KOPT-K1 (cell line): ENCODE data around the gene TOP3B.
"Not testable (repeated sequence)": the region's sequence is repeated elsewhere in the genome, so short reads cannot be mapped to it uniquely, and the experiment has no call there.

Experiments used
- H3K27ac ChIP-seq: fragments of 200-600 bp; sonication (generic); 2 replicates; pipeline ENCODE4 v1.5.1; 2016; ENCODE audit warnings: antibody characterized with exemption, mild to moderate bottlenecking, low read depth, low read length; ENCODE audit not compliant: poor library complexity, severe bottlenecking
- H3K36me3 ChIP-seq: fragments of 200-600 bp; sonication (generic); 2 replicates; pipeline ENCODE4 v1.5.1; 2017; ENCODE audit warnings: antibody characterized with exemption, mild to moderate bottlenecking, low read length, moderate library complexity; ENCODE audit not compliant: insufficient read depth
- H3K9me3 ChIP-seq: fragments of 200-600 bp; sonication (generic); 2 replicates; pipeline ENCODE4 v1.5.1; 2017; ENCODE audit warnings: antibody characterized with exemption, low read length, mild to moderate bottlenecking; ENCODE audit not compliant: insufficient read depth, poor library complexity, severe bottlenecking

The TOP3B gene

DNA sequence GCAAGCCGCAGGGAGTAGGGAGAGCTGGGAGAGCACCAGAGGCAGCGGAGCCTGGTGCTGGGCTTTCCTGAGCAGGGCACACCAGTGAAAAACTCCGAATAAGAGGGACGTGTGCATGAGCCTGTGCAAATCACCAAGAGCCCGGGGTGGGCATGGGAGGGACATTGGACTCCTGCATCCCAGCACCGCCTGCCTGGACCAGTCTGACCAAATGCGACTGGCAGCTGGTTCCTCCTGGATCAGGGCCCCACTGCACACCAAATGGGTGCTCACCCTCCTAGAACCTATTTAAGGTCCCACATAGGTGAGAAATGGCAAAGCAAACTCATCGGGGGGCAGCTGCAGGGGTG lies 33.0 kb downstream of the TOP3B start:
- Histone ChIP-seq H3K27ac (no peak overlapping the region), H3K36me3 (peaks cover 17% of the 10 kb centered on the region; the same call in 1 of the 2 replicates), H3K9me3 (no peaks in the 10 kb centered on the region)

- no peak overlapping the region for H3K27ac ChIP-seq
- H3K36me3 ChIP-seq = peaks cover 22% of the 10 kb centered on the region; the same call in 1 of the 2 replicates
- no peaks in the 10 kb centered on the region for H3K9me3 ChIP-seq
These were observed 33.6 kb downstream of the TOP3B start for GRCh38 chr22:21948824-21949568.

- no peak overlapping the region for H3K27ac ChIP-seq
- peaks cover 23% of the 10 kb centered on the region; the same call in 1 of the 2 replicates for H3K36me3 ChIP-seq
- no peaks in the 10 kb centered on the region for H3K9me3 ChIP-seq
These were observed 34.2 kb downstream of the TOP3B start for GRCh38 chr22:21948390-21948789.

GRCh38 chr22:21947040-21948014 lies 35.3 kb downstream of the TOP3B start:
- Histone ChIP-seq H3K36me3 (peaks cover 23% of the 10 kb centered on the region; the same call in 1 of the 2 replicates), H3K9me3 (no peaks in the 10 kb centered on the region), H3K27ac (no peak overlapping the region)

DNA sequence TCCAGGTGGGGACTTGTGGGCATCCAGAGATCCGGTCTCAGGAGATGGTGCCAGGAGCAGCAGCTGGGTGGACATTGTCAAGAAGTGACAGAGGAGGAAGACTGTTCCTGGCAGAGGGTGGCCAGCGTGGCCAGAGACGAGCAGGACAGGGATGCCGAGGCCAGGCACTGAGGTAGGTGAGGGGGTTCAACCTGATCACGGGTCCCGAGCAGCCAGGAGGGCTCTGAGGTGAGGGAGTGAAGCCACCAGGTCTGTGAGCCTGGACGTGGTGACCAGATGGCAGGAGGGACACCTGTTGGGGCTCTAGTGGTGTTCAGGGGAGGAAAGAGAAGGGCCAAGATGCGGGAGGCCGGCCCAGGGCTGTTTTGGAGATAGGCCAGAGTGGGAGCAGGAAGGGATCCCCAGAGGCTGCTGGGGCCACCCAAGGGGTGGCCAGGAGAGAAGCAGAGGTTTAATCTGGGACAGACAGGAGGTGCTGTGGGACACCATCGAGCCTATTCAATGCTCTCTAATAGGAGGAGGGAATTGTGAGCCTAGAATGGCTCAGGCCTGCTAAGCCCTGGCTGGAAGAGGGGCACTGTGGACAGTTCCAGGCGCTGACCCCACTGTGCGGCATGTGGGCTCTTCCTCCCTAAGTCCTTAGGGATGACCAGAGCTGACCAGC lies 36.2 kb downstream of the TOP3B start:
- no peaks in the 10 kb centered on the region for H3K9me3 ChIP-seq
- peaks cover 23% of the 10 kb centered on the region; the same call in 1 of the 2 replicates for H3K36me3 ChIP-seq
- H3K27ac ChIP-seq = no peak overlapping the region

- Histone ChIP-seq H3K9me3 (no peaks in the 10 kb centered on the region), H3K27ac (no peak overlapping the region), H3K36me3 (peaks cover 23% of the 10 kb centered on the region; the same call in 1 of the 2 replicates)
These were observed 36.9 kb downstream of the TOP3B start for GRCh38 chr22:21945453-21946261.

DNA sequence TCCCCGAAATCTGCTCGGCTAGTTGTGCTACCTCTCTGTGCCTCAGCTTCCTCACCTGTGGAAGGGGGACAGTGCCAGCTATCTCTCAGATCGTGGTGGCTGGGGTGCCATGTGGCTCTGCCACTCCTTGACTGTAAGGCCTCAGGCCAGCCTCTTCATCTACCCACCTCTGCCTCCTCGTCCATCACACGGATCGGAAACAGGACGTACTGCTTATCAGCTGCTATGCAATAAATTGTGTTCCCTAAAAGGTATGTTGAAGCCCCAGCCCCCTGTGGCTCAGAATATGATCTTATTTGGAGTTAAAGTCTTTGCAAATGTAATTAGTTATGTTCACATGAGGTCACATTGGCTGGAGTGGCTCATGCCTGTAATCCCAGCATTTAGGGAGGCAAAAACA lies 37.7 kb downstream of the TOP3B start:
- H3K9me3 ChIP-seq = no peaks in the 10 kb centered on the region
- no peak overlapping the region for H3K27ac ChIP-seq
- peaks cover 23% of the 10 kb centered on the region; the same call in 1 of the 2 replicates for H3K36me3 ChIP-seq

DNA sequence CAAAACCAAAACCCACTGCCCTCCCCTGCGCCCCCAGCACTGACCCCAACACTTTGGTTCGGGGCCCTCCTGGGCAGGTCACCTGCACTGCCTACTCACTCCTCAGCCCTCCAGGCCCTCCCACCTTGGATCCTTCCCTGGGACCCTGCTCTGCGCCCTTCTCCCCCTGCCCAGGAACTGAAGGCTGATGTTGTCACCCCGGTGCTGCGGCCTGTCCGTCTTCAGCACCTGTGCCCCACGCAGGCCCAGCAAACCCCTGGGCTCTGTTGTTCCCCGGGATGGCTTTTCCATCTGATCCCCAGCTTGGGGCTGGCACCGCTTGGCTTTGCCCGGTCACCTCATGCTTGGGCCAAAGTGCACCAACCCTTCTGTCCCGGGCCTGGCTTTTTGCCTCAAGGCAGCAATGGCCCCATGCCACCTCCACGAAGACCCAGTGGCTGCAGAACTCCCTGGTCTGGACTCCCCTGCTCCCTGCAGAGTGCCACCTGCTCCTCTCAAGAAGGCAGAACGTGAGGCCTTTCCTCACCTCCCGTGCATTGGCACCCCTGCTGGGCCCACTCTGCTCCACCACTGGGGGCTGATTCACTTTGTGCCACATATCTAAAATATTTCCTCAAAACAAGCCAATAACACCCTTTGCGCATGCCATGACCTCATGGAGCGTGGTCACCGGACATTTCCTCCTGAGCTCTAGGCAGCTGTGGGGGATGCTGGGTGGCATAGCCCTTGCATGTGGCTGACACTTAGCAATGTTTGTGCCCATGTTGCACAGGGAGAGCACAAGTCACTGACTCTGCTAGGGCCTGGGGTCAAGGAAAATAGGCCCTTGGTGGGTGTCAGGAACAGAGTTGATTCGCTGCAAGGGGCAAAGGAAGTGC lies 38.8 kb downstream of the TOP3B start:
- Histone ChIP-seq H3K9me3 (no peaks in the 10 kb centered on the region), H3K36me3 (peaks cover 23% of the 10 kb centered on the region; the same call in 1 of the 2 replicates), H3K27ac (no peak overlapping the region)

DNA sequence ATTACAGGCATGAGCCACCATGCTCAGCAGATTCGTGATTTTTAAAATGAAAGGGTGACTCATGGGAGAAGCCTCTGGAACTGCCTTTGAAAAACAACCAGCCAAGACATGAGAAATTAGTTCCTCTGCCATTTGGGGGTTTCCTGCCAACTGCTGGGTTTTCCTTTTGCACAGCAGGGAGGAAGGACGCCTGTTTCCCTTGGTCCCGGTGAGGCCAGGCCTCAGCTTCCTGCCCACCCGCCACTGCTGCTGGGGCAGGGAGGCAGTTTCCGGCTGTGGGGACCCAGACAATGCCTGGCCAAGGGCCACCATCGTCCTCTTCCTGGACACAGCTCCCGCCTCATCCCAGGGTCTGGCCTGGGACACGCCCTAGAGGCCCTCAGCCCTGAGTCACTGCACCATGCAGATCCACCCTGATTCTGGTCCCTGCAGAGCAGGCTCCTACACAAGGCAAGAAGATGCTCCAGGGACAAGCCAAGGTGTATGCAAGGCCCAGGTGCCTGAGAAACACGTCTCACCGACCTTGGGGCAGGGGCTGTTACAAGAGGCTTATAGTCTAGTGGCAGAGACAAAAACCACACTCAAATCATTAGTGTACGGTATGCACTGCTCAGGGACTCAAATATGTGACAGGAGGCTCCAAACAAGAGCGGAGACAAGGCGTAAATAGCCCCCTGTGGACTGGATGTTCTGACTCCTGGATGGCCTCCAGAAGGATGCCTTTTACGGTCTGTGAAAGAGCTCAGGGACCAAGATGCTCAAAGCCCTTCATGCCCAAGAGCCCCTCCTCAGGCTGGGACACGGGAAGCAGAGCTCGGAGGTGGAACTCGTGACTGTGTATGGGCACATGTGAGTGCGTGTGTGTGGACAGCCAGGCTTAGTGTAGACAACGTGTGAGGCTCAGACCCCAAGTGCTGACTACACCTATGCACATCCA lies 39.9 kb downstream of the TOP3B start:
- H3K27ac ChIP-seq = no peak overlapping the region
- H3K36me3 ChIP-seq = peaks cover 23% of the 10 kb centered on the region; the same call in 1 of the 2 replicates
- no peaks in the 10 kb centered on the region for H3K9me3 ChIP-seq

DNA sequence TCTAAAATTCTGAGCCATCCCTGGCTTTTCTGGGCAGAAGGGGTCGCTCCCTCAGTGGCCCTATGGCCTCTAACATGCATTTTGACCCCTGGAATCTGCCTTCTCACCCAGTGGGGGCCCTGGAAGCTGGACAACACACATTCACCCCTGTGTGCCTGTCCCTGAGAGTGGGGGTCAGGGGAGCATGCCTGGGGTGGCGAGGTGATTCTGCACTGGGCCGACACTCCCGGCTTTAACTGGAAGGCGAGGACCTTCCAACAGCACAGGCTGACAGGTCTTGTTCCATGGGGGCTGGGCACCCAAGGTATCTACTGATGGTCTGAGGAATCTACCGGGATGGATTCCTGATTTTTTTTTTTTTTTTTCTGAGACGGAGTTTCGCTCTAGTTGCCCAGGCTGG lies 40.7 kb downstream of the TOP3B start:
- Histone ChIP-seq H3K9me3 (no peaks in the 10 kb centered on the region), H3K27ac (no peak overlapping the region), H3K36me3 (peaks cover 23% of the 10 kb centered on the region; the same call in 1 of the 2 replicates)

DNA sequence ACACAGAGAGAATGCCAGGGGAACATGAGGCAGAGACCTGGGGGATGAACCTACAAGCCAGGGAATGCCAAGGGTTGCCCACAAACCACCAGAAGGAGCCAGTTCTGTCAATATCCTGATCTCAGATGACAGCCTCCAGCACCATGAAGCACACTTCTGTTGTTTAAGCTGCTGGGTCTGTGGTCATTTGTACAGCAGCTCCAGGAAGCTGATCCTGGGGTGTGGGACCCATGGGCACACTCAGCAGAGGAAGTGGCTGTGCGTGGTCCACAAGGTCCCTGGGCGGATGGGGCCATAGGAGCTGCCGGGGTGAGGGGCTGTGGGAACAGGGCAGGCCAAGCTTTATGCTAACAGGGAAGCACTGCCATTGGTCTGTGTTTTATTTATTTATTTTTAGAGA lies 42.1 kb downstream of the TOP3B start:
- H3K27ac ChIP-seq = no peak overlapping the region
- H3K9me3 ChIP-seq = no peaks in the 10 kb centered on the region
- H3K36me3 ChIP-seq = peaks cover 16% of the 10 kb centered on the region; the same call in 1 of the 2 replicates

GRCh38 chr22:21939935-21940334 lies 42.7 kb downstream of the TOP3B start:
- H3K9me3 ChIP-seq, H3K27ac ChIP-seq, H3K36me3 ChIP-seq: not testable (repeated sequence)
